Adrenal gland (tissue), 12 donors: ENCODE results near the gene NPAS3. TPM values are rescaled to one million over a fixed set of nuclear protein-coding genes. Genes with fewer than 3 reads are reported as not detected.

Experiments
- DNase-seq, 7 donors: peaks; one replicate each; pipeline ENCODE4 v3.0.0-alpha.2; 2019 to 2020
- H3K27ac ChIP-seq, 5 donors: fragments of 200-600 bp; sonication (generic) in 4 of 5; 1 replicate in 3 of 5; 2 replicates in 2 of 5; pipeline versions ENCODE4 v1.5.1 to v1.8.0; 2016 to 2020; ENCODE audit warnings: mild to moderate bottlenecking in 1 of 5
- H3K27me3 ChIP-seq: fragments of 200-600 bp; 2 replicates; pipeline ENCODE4 v1.8.0; 2021
- H3K36me3 ChIP-seq, 2 donors: fragments of 200-600 bp; replicated peaks in 1 of 2; 1 replicate in 1 of 2; 2 replicates in 1 of 2; pipeline versions ENCODE4 v1.5.1 to v1.8.0; 2018 to 2022
- H3K4me1 ChIP-seq, 2 donors: fragments of 200-600 bp; replicated peaks in 1 of 2; 1 replicate in 1 of 2; 2 replicates in 1 of 2; pipeline versions ENCODE4 v1.5.1 to v1.8.0; 2018 to 2021
- H3K4me3 ChIP-seq, 4 donors: fragments of 200-600 bp; sonication (generic) in 3 of 4; one replicate each; pipeline ENCODE4 v1.5.1; 2016 to 2018
- H3K9me3 ChIP-seq, 3 donors: fragments of 200-600 bp; sonication (generic) in 1 of 3; replicated peaks in 1 of 3; 1 replicate in 2 of 3; 2 replicates in 1 of 3; pipeline versions ENCODE4 v1.5.1 to v1.8.0; 2016 to 2021
- CTCF ChIP-seq, 6 experiments: fragments of 450-650 bp in 4 of 6; fragments of 200-600 bp in 2 of 6; sonication (generic) in 1 of 6; IDR thresholded peaks; 1 replicate in 5 of 6; 2 replicates in 1 of 6; pipeline versions ENCODE4 v1.5.1 to v1.8.0; 2016 to 2021; ENCODE audit warnings: antibody characterized with exemption in 6 of 6, mild to moderate bottlenecking in 2 of 6, moderate library complexity in 1 of 6
- POLR2A ChIP-seq, 2 donors: fragments of 450-650 bp; IDR thresholded peaks; one replicate each; pipeline ENCODE4 v1.6.1; 2017; ENCODE audit warnings: antibody characterized with exemption in 2 of 2, mild to moderate bottlenecking in 2 of 2, moderate library complexity in 1 of 2
- WGBS, 4 donors: extraction: QIAGEN DNeasy Blood & Tissue Kit in 2 of 4; methylation state at CpG; one replicate each; pipeline versions ENCODE4 v1.1.5 to v1.1.7; 2013 to 2017; 5-methylcytosine and 5-hydroxymethylcytosine counted together
- intact Hi-C, 2 donors: fragments of 100-400 bp; cut with DNase I; formaldehyde crosslinking; loops; one replicate each; pipeline versions ENCODE4 v1.14.1 to v1.15.0; 2022 to 2023
- polyA plus RNA-seq, 3 donors: library from polyadenylated mRNA; stranded (reverse); fragments of 200-250 nt in 2 of 3; fragments of 350-450 nt in 1 of 3; fragmentation: Illumina TruSeq in 1 of 3; extraction: RNeasy Lipid Tissue Mini Kit (QIAGEN cat#74804) in 1 of 3; gene quantifications; one replicate each; pipeline ENCODE4 v1.2.3, GENCODE V29; 2013 to 2014
- total RNA-seq, 9 donors: library from RNA; depleted of rRNA in 4 of 9; stranded (reverse); fragments of >200 nt in 4 of 9; fragments of 120-200 nt in 1 of 9; fragmentation: NEBNext Ultra II Directional in 1 of 9; extraction: Animal tissue kit (Norgen Biotek cat#: 25700) in 1 of 9; gene quantifications; one replicate each; pipeline versions ENCODE4 v1.1.0 to v1.2.4, GENCODE V29; 2013 to 2023
- donor health status: healthy with polysubstance abuse.
- donor health status: Bipolar disorder and iron deficiency.
- donor health status: DM: yes; HTN: yes; CAD: no.
- donor health status: DM: no; HTN: no; CAD: no.
- donor health status: DM: no; HTN: no; CAD: no.
- donor health status: DM: yes; HTN: yes; CAD: no.

The NPAS3 gene
- total and polyA plus RNA-seq, 12 donors, result 0.36 to 7.5 (median 1.5) TPM

GRCh38 chr14:32947792-32948191, 9.1 kb downstream of the NPAS3 start:
- Histone ChIP-seq H3K27me3 (no peaks in the 10 kb centered on the region), H3K36me3 (no peaks in the 10 kb centered on the region), H3K4me3 (no peak overlapping the region), H3K27ac (no peak overlapping the region), H3K9me3 (no peaks in the 10 kb centered on the region), H3K4me1 (no peaks in the 10 kb centered on the region)
- TF ChIP-seq CTCF (IDR thresholded peaks at IDR 0.05), result no peak
- no peak for TF ChIP-seq POLR2A (IDR thresholded peaks at IDR 0.05)
- intact Hi-C loops, result no loop called here
- WGBS, 4 donors, result 50 to 73% (median 57%) methylated on average over 2 of the region's 2 CpGs
- no peak for DNase-seq

GRCh38 chr14:32950584-32950983, 11.9 kb downstream of the NPAS3 start:
- Histone ChIP-seq H3K9me3 (no peaks in the 10 kb centered on the region), H3K27ac (no peak overlapping the region), H3K27me3 (no peaks in the 10 kb centered on the region), H3K4me3 (no peak overlapping the region), H3K4me1 (no peaks in the 10 kb centered on the region), H3K36me3 (no peaks in the 10 kb centered on the region)
- TF ChIP-seq POLR2A (IDR thresholded peaks at IDR 0.05), result no peak
- TF ChIP-seq CTCF (IDR thresholded peaks at IDR 0.05), result no peak
- no peak for DNase-seq
- WGBS, 4 donors, result 70 to 95% (median 88%) methylated on average over 2 of the region's 2 CpGs
- intact Hi-C loops, result no loop called here

GRCh38 chr14:32967421-32967820, 28.7 kb downstream of the NPAS3 start:
- H3K36me3 ChIP-seq, result no peaks in the 10 kb centered on the region
- H3K27me3 ChIP-seq, result no peaks in the 10 kb centered on the region
- 80 to 92% (median 83%) methylated on average over 3 of the region's 3 CpGs for whole genome bisulfite sequencing, 4 donors
- H3K4me1 ChIP-seq, result no peaks in the 10 kb centered on the region
- intact Hi-C loops, result no loop called here
- DNase-seq, result no peak
- H3K27ac ChIP-seq, result no peak overlapping the region
- TF ChIP-seq POLR2A (IDR thresholded peaks at IDR 0.05) (no peak), CTCF (IDR thresholded peaks at IDR 0.05) (no peak)
- H3K9me3 ChIP-seq, result no peaks in the 10 kb centered on the region
- H3K4me3 ChIP-seq, result no peak overlapping the region

- no peaks in the 10 kb centered on the region for H3K9me3 ChIP-seq
- no peaks in the 10 kb centered on the region for H3K36me3 ChIP-seq
- intact Hi-C loops, result no loop called here
- H3K4me3 ChIP-seq, result no peak overlapping the region
- TF ChIP-seq CTCF (IDR thresholded peaks at IDR 0.05) (no peak), POLR2A (IDR thresholded peaks at IDR 0.05) (no peak)
- H3K27ac ChIP-seq, result no peak overlapping the region
- 84 to 94% (median 89%) methylated on average over 2 of the region's 2 CpGs for WGBS, 4 donors
- no peaks in the 10 kb centered on the region for H3K27me3 ChIP-seq
- H3K4me1 ChIP-seq, result no peaks in the 10 kb centered on the region
- no peak for DNase-seq
Observed at GRCh38 chr14:32968972-32969544, 30.4 kb downstream of the NPAS3 start.
